NCI-H2029 (cell line): ENCODE results near the gene CALM1.

Experiments
- DNase-seq: peaks from one replicate; lab custom pipeline; 2025; lab: John Stamatoyannopoulos, UW

CALM1 gene

GRCh38 chr14:90409209-90409730 lies 12.4 kb downstream of the CALM1 start:
- DNase-seq = no peak

GRCh38 chr14:90412058-90412457 lies 15.2 kb downstream of the CALM1 start:
- no peak for DNase-seq

- no peak for DNase-seq
These were observed 19.9 kb downstream of the CALM1 start for GRCh38 chr14:90416720-90417119.

- no peak for DNase-seq
These were observed 21.2 kb downstream of the CALM1 start for GRCh38 chr14:90418053-90418452.

GRCh38 chr14:90419200-90419599 lies 22.4 kb downstream of the CALM1 start:
- peak; percentile 57 for DNase-seq

- DNase-seq = no peak
These were observed 24.3 kb downstream of the CALM1 start for GRCh38 chr14:90421001-90421631.

- DNase-seq = no peak
These were observed 24.8 kb downstream of the CALM1 start for GRCh38 chr14:90421632-90422020.

- no peak for DNase-seq
These were observed 26.3 kb downstream of the CALM1 start for GRCh38 chr14:90423166-90423565.

GRCh38 chr14:90424075-90424474 lies 27.2 kb downstream of the CALM1 start:
- DNase-seq = no peak

GRCh38 chr14:90424686-90425372 lies 28.0 kb downstream of the CALM1 start:
- DNase-seq = no peak

- no peak for DNase-seq
These were observed 28.6 kb downstream of the CALM1 start for GRCh38 chr14:90425373-90425879.

GRCh38 chr14:90426031-90426540 lies 29.3 kb downstream of the CALM1 start:
- no peak for DNase-seq

- no peak for DNase-seq
These were observed 29.8 kb downstream of the CALM1 start for GRCh38 chr14:90426663-90427062.

GRCh38 chr14:90427848-90428426 lies 31.1 kb downstream of the CALM1 start:
- no peak for DNase-seq

- no peak for DNase-seq
These were observed 31.8 kb downstream of the CALM1 start for GRCh38 chr14:90428676-90429075.

GRCh38 chr14:90429236-90429635 lies 32.4 kb downstream of the CALM1 start:
- no peak for DNase-seq

GRCh38 chr14:90429754-90430153 lies 32.9 kb downstream of the CALM1 start:
- no peak for DNase-seq

- no peak for DNase-seq
These were observed 37.7 kb downstream of the CALM1 start for GRCh38 chr14:90434370-90435020.

GRCh38 chr14:90438841-90439240 lies 42.0 kb downstream of the CALM1 start:
- DNase-seq = no peak

GRCh38 chr14:90440021-90440451 lies 43.2 kb downstream of the CALM1 start:
- no peak for DNase-seq

- no peak for DNase-seq
These were observed 43.8 kb downstream of the CALM1 start for GRCh38 chr14:90440592-90440991.

GRCh38 chr14:90442388-90442787 lies 45.6 kb downstream of the CALM1 start:
- DNase-seq = no peak
